Raji (cell line): ENCODE results near the gene NAT8L.

Experiments
- POLR2A ChIP-seq: IDR thresholded peaks from 2 replicates; pipeline ENCODE4 v1.6.1; 2011; ENCODE audit warnings: low read depth, low read length, control low read depth; ENCODE audit not compliant: insufficient read depth

Gene NAT8L

GRCh38 chr4:2059726-2060602 is 837 bp downstream of the NAT8L start:
- no peak for TF ChIP-seq POLR2A

- no peak for TF ChIP-seq POLR2A
Observed at GRCh38 chr4:2060611-2061185, 1.6 kb downstream of the NAT8L start.

- TF ChIP-seq POLR2A, result no peak
Observed at GRCh38 chr4:2061186-2062131, 2.3 kb downstream of the NAT8L start.

GRCh38 chr4:2062168-2062807 is 3.2 kb downstream of the NAT8L start:
- TF ChIP-seq POLR2A, result no peak

- TF ChIP-seq POLR2A, result no peak
Observed at GRCh38 chr4:2062808-2063524, 3.8 kb downstream of the NAT8L start.

- TF ChIP-seq POLR2A, result no peak
Observed at GRCh38 chr4:2063557-2064275, 4.6 kb downstream of the NAT8L start.

- TF ChIP-seq POLR2A, result no peak
Observed at GRCh38 chr4:2064276-2064991, 5.3 kb downstream of the NAT8L start.

- TF ChIP-seq POLR2A, result no peak
Observed at GRCh38 chr4:2065106-2065930, 6.2 kb downstream of the NAT8L start.

GRCh38 chr4:2066011-2066551 is 7.0 kb downstream of the NAT8L start:
- TF ChIP-seq POLR2A, result no peak

- TF ChIP-seq POLR2A, result no peak
Observed at GRCh38 chr4:2066571-2067445, 7.7 kb downstream of the NAT8L start.

- no peak for TF ChIP-seq POLR2A
Observed at GRCh38 chr4:2067446-2068197, 8.5 kb downstream of the NAT8L start.

- TF ChIP-seq POLR2A, result no peak
Observed at GRCh38 chr4:2068198-2068470, 9.0 kb downstream of the NAT8L start.
